Stomach (tissue), 4 donors: ENCODE results near the gene PANK1.

ENCODE experiments used
- CTCF ChIP-seq, 7 experiments: fragments of 450-650 bp in 4 of 7; fragments of 200-600 bp in 3 of 7; sonication (generic) in 3 of 7; IDR thresholded peaks; one replicate each; pipeline ENCODE4 v1.5.1; 2016 to 2019; ENCODE audit warnings: antibody characterized with exemption in 7 of 7, control low read depth in 2 of 7, mild to moderate bottlenecking in 1 of 7
- EP300 ChIP-seq: sonication (generic); formaldehyde crosslinking; IDR thresholded peaks from one replicate; pipeline ENCODE4 v1.6.1; 2017; ENCODE audit warnings: antibody characterized with exemption
- POLR2A ChIP-seq, 4 donors: fragments of 450-650 bp; IDR thresholded peaks; one replicate each; pipeline ENCODE4 v1.6.1; 2016; ENCODE audit warnings: antibody characterized with exemption in 4 of 4, control low read depth in 2 of 4, mild to moderate bottlenecking in 1 of 4, moderate library complexity in 1 of 4
- POLR2AphosphoS5 ChIP-seq, 3 donors: sonication (generic); formaldehyde crosslinking; IDR thresholded peaks; one replicate each; pipeline ENCODE4 v1.6.1; 2016; ENCODE audit warnings: antibody characterized with exemption in 3 of 3

- TF ChIP-seq CTCF (IDR thresholded peaks at IDR 0.05), result no peak
- TF ChIP-seq POLR2A (IDR thresholded peaks at IDR 0.05), result no peak
- no peak for TF ChIP-seq EP300
- no peak for TF ChIP-seq POLR2AphosphoS5 (IDR thresholded peaks at IDR 0.05)
Observed at GRCh38 chr10:89592539-89592938, 52.5 kb downstream of the PANK1 start.
